A549 treated with dexamethasone at 1 μM for 4 hours (cell line): ENCODE results near the gene HHLA2. TPM values are rescaled to one million over a fixed set of nuclear protein-coding genes. Genes with fewer than 3 reads are reported as not detected.

Experiments used
- total RNA-seq: library from RNA; stranded (reverse); fragments of 200-300 nt; extraction: Qiagen RNA extraction; gene quantifications from 5 replicates; pipeline ENCODE4 v1.2.3, GENCODE V29; 2022

HHLA2 gene, protein sequence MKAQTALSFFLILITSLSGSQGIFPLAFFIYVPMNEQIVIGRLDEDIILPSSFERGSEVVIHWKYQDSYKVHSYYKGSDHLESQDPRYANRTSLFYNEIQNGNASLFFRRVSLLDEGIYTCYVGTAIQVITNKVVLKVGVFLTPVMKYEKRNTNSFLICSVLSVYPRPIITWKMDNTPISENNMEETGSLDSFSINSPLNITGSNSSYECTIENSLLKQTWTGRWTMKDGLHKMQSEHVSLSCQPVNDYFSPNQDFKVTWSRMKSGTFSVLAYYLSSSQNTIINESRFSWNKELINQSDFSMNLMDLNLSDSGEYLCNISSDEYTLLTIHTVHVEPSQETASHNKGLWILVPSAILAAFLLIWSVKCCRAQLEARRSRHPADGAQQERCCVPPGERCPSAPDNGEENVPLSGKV
- total RNA-seq: 0.05 to 0.34 TPM (median 0.10 TPM) in 4 of 5 replicates, not detected in the other

DNA sequence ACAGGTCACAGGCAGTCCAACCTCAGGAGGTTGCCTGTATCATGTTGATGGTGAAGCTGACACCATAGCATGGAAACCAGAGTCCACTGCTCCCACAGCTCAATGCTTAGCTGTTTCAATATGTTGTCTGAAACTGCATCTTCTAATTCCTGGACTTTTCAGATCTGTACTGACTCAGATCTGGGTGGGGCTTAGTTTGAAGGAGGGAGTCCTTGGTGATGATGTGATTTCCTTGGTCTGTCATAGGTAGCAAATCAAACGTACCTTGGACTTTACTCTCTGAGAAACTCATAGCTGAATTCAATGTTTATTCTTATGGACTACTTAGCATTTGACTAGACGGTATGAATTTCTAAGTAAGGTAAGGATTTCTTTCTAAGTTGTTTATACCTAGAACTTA is at the start of gene HHLA2:
Gene HHLA2 (plus strand): TSS at position 310 of the 400 bp plus-strand sequence. CDS start 55,266 bp downstream, outside the sequence.

Other genes with a start within 250 kb of the HHLA2 start
- 31.9 to 41.6 TPM (median 37.8 TPM) in 5 replicates for gene CD47, start 205.5 kb upstream of the HHLA2 start, total RNA-seq
- gene IFT57, start 74.1 kb upstream of the HHLA2 start, total RNA-seq: 41.8 to 47.7 TPM (median 46.0 TPM) in 5 replicates
- gene MYH15, start 214.0 kb downstream of the HHLA2 start, total RNA-seq: 0.11 to 0.25 TPM (median 0.12 TPM) in 5 replicates